GM21576 (cell line): ENCODE measurements around the gene PKLR.
A peak's percentile ranks its signal among the peaks of the same experiment; 100 is the strongest.
"Not testable (repeated sequence)": the region's sequence is repeated elsewhere in the genome, so short reads cannot be mapped to it uniquely, and the experiment has no call there.

ENCODE experiments used
- ATAC-seq: cut with Tn5 transposase; IDR thresholded peaks from one replicate; pipeline ENCODE4 v1.9.1; 2021; ENCODE audit warnings: mild to moderate bottlenecking, moderate library complexity; ENCODE audit not compliant: unreplicated experiment

PKLR gene

GRCh38 chr1:155301342-155301841, at the start of gene PKLR:
TSS of gene PKLR (minus strand) at chr1:155301438. CDS start at chr1:155301395, 43 bp downstream.
- ATAC-seq, result no peak

- ATAC-seq, result no peak
These were observed 41.6 kb upstream of the PKLR start for GRCh38 chr1:155342842-155343241.

GRCh38 chr1:155339515-155340097, 38.4 kb upstream of the PKLR start:
- ATAC-seq, result no peak

GRCh38 chr1:155334962-155335361, 33.7 kb upstream of the PKLR start:
- ATAC-seq, result no peak

- no peak for ATAC-seq
These were observed 28.9 kb upstream of the PKLR start for GRCh38 chr1:155329980-155330598.

DNA sequence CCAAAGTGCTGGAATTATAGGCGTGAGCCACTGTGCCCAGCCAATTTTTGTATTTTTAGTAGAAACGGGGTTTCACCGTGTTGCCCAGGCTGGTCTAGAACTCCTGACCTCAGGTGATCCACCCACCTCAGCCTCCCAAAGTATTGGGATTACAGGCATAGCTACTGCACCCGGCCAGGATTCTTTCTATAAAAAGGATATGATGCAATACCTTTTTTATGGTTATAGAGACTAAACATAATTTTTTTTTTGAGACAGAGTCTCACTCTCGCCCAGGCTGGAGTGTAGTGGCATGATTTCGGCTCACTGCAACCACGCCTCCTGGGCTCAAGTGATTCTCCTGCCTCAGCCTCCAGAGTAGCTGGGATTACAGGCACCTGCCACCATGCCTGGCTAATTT, 27.6 kb upstream of the PKLR start:
- ATAC-seq, result not testable (repeated sequence)

DNA sequence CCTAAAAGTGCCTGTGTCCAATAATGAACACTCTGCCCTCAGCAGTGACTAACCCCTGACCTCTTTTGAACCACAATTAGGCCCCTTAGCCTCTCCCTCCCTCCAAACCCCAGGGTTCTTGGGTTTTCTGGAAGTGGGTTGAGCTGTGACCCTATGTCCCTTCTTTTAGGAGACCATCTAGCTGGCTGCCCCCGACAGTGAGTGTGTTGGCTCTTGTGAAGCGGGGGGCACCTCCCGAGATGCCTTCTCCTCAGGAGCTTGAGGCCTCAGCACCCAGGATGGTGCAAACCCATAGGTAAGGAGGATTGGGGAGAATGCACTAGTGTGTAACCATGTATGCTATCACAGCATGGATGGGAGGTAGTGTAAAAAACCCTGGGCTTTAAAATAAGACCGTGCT, 26.7 kb upstream of the PKLR start:
- no peak for ATAC-seq

DNA sequence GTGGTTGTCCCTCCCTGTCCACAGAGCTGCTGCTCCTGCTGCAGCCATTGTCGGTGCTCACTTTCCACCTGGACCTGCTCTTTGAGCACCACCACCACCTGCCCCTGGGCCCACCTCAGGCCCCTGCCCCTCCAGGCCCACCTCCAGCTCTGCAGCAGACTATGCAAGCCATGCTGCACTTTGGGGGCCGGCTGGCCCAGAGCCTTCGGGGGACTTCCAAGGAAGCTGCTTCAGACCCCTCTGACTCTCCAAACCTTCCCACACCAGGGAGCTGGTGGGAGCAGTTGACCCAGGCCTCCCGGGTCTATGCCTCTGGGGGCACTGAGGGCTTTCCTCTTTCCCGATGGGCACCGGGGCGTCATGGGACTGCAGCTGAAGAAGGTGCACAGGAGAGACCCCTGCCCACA, 25.4 kb upstream of the PKLR start:
- no peak for ATAC-seq

GRCh38 chr1:155326020-155326526, 24.8 kb upstream of the PKLR start:
- ATAC-seq, result no peak

GRCh38 chr1:155325603-155325893, 24.3 kb upstream of the PKLR start:
- no peak for ATAC-seq

GRCh38 chr1:155324717-155325602, 23.7 kb upstream of the PKLR start:
- ATAC-seq, result no peak

DNA sequence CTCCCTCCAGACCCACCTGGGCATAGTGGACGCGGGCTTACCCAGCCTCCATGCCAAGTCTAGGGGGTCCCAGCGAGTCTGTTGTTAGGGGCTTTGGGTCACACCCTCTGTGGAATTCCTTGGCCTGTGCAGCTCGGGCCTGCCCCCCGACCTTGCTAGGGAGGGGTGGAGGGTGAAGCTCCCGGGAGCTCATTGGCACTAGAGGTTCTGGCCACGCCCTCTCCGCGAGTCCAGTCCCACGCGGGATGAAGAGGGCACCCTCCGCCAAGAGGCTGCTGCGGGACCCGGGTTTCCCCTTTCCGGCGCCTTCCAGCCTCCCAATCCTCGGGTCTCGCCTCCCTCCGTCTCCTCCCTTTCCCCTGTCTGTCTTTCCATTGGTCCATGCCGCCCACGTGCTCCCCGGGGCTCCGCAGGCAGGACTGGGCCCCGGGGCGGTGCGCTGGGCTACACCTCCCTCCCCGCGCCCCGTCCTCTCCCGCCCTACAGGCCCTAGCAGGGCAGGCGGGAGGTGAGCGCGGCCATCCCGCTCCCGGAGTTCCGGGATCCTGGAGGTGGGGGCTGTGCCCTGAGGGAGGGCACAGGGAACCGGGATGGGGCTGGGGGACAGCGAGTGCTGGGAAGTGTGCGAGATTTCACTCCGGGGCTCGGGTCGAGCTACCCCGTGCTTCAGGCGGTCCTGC, 22.9 kb upstream of the PKLR start:
- peak; percentile 56 for ATAC-seq

GRCh38 chr1:155323729-155324036, 22.4 kb upstream of the PKLR start:
- peak; percentile 33 for ATAC-seq

DNA sequence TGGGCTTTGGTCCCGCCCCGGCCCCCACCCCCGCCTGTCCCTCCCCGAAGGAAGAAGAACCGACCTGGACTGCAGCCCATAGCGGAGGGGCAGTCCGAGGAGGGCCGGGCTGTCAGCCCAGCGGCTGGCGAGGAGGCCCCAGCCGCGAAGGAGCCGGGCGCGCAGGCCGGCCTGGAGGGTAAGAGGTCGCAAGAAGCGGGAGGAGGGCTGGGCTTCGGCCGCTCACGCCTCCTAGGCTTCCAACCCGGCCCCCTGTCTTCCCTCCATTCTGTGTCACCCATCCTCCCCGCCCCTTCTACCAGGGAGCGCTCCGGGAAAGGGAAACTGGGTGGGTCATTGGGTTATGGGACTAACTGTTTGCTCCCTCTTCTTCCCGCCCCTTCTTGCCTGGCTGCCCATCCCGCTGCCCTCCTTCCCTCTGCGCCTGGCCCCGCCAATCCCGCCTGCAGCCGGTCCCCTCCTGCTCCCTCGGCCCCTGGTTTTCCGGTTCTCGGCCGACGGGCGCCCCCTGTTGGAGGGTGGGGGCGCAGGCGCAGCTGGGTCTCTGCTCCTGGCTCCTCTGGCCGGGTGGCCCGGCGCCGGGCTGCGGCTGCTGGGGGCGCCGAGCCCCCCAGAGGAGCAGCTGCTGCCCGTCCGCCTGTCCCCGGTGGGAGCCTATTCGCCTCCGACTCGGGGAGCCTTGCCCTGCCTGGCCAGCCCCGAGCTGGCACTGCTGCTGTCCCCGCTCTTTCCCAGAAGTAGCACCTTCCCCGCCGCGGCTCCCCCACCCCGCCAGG, 21.9 kb upstream of the PKLR start:
- ATAC-seq, result peak; percentile 43

DNA sequence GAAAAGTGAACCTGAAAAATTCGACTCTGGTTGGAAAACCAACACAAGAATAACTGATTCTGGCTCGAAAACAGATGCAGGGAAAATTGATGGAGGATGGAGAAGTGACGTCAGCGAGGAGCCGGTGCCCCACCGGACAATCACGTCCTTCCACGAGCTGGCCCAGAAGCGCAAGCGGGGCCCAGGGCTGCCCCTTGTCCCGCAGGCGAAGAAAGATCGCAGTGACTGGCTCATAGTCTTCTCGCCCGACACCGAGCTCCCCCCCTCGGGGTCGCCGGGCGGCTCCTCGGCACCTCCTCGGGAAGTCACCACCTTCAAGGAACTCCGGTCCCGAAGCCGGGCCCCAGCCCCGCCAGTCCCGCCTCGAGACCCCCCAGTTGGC, 21.3 kb upstream of the PKLR start:
- no peak for ATAC-seq

DNA sequence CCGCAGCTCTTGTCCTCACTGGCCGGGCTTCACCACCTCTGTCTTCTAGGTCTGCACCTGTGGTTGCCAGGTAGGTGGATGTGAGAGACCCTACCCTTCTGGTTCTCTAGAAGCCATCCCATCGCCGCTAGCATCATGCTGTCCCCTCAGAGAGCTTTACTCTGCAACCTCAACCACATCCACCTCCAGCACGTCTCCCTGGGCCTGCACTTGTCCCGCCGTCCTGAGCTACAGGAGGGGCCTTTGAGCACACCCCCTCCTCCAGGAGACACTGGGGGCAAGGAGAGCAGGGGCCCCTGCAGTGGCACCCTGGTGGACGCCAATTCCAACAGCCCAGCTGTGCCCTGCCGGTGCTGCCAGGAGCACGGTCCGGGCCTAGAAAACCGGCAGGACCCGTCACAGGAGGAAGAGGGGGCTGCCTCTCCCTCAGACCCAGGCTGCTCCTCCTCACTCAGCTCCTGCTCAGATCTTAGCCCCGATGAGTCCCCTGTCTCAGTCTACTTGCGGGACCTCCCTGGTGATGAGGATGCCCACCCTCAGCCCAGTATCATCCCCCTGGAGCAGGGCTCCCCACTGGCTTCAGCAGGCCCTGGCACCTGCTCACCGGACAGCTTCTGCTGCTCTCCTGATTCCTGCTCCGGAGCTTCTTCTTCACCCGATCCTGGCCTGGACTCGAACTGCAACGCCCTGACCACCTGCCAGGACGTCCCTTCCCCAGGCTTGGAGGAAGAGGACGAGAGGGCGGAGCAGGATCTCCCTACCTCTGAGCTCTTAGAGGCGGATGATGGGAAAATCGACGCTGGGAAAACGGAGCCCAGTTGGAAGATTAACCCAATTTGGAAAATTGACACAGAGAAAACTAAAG, 20.6 kb upstream of the PKLR start:
- no peak for ATAC-seq

DNA sequence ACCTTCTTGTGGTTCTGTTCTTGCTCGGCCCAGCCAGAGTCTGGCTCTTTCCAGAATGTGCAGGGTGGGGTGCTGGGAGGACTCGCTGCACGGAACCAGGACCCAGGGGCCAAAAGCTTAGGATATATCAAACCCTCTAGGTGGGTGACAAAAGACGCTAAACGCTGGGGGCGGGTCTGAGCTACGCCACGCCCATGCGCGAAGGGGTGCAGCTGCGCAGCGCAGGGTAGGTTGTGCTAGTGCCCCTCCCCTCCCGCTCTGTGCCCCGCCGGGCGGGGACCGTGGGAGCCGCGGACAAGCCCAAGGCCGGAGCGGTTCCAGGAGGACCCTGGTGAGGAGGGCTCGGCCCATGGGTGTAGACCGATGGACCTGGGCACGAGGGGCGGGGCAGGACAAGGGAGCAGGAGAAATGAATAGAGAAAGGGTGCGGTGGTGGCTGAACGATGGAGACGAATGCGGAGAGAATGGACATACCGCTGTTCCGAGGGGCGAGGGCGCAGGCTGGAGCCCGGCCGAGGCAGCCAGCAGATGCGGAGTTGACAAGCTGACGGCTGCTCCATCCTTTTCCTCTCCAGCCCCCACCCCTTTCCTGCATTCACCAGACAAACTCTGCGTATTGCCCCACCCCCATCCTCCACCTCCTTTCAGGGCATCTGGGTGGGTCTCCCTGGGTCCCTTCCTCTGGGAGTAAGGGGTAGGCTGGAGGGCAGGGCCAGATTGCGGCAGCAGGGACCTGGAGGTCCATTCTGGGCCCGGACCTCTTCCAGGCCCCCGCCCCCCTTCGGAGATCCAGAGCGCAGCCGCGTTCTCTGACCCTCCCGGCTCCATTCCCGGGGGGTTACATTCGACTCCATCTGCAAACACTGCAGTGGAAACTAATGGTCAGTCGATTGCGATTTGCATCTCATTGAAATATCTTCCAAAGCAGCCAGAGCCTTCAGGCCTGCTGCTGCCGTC, 19.7 kb upstream of the PKLR start, which contains the start of gene RUSC1:
TSS of gene RUSC1 (plus strand) at position 234 of the 957 bp plus-strand sequence. CDS start 880 bp downstream, outside the sequence.
- no peak for ATAC-seq

- no peak for ATAC-seq
These were observed 19.0 kb upstream of the PKLR start for GRCh38 chr1:155320252-155320651.
